ENCODE measurements around the gene F7. TPM values are rescaled to one million over a fixed set of nuclear protein-coding genes. Genes with fewer than 3 reads are reported as not detected.
"Not testable (repeated sequence)": the region's sequence is repeated elsewhere in the genome, so short reads cannot be mapped to it uniquely, and the experiment has no call there.

The F7 gene
- total RNA-seq, 1 donor from 2014 or later: not detected

DNA sequence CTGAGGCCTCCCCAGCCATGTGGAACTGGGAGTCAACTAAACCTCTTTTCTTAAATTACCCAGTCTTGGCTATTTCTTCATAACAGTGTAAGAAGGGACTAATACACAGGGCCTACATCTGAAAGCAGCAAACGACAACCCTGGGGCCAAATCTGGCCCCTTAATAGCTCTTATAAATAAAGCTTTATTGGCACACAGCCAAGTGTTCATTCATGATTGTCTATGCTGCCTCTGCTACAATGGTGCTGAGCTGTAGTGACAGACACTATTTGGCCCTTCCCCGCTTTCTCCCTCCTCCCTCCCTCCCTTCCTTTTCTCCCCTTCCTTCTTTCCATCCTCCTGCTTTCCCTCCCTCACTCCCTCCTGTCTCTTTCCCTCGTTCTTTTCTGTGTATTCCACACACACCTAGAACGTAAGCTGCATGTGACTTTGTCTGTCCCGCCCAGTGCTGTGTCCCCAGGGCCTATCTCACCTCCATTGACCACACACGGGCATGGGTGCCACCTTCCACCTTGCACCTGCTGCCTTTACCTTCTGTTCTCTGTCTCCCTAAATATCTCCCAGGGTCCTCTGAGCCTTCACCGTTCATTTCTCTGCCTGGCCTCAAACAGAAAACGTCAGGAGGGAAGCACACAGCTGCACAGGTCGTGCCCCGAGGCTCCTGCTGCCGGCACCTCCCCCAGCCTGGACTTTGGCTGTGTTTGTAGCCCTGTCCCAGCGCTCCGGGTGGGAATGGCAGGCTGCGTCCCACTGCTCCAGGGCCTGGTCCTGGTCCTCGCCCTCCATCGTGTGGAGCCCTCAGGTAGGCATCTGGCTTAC lies 52.5 kb downstream of the F7 start, which contains the start of gene PROZ:
Gene PROZ (plus strand): TSS at position 720 of the 819 bp plus-strand sequence. CDS start 13 bp downstream, at position 733.
- intact Hi-C loops (cut with micrococcal nuclease): no loop called here
- DNase-seq (no peak), ATAC-seq (no peak)

DNA sequence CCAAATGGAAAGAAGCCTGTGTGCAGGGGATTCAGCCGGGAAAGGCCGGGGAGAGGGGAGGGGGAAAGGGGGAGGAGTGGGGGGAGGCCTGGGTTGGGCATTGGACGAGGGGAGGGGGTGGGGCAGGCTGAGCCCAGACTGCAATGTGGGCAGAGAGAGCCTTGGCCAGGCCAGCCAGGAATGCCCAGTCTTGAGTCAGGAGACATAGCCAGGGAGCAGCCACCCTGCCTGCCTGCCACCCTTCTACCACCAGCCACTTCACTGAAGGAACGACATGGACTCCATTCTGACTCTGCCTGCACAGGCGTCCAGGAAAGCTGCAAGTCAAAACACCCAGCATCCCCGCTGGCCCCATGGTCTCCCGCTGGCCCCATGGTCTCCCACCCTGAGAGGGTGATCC lies 53.4 kb downstream of the F7 start:
- DNase-seq (no peak), ATAC-seq (no peak)
- intact Hi-C loops (cut with micrococcal nuclease): no loop called here

DNA sequence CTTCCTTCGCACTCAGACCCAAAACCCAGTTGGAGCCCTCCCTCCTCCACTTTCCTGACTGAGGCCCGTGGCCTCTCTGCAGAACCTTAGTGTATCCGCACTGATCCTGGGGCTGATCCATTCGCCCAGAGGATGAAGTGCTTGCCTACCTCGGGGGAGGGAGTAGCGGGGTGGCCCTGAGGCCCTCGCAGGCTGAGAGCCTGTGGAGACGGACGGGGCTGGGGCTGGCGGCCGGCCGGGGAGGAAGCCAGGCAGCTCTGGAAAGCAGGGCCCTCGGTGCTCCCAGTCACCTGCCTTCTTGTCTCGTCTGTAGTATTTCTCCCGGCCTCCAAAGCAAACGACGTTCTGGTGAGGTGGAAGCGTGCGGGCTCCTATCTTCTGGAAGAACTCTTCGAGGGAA lies 54.1 kb downstream of the F7 start:
- intact Hi-C loops (cut with micrococcal nuclease): no loop called here
- ATAC-seq (no peak), DNase-seq (no peak)

DNA sequence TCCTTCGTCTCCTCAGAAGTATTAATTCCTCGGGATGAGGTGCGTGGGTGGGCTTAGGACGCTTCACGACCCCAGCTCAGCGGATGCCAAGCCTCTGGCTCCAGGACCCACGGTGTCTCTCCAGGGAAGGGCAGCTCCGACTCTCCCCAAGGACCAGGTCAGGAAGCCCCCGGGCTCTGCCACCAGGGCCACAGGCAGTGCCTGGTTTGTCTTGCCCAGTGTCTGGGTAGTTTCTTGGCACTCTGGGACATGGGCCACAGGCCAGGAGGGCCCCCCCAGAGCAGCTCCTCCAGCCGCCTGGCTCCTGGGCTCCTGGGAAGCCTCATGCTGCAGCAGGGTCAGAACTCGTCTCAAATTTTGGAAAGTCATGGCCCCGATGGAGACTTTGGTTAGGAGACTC lies 55.4 kb downstream of the F7 start:
- no peak for DNase-seq
- ATAC-seq: no peak
- intact Hi-C loops (cut with micrococcal nuclease): no loop called here

DNA sequence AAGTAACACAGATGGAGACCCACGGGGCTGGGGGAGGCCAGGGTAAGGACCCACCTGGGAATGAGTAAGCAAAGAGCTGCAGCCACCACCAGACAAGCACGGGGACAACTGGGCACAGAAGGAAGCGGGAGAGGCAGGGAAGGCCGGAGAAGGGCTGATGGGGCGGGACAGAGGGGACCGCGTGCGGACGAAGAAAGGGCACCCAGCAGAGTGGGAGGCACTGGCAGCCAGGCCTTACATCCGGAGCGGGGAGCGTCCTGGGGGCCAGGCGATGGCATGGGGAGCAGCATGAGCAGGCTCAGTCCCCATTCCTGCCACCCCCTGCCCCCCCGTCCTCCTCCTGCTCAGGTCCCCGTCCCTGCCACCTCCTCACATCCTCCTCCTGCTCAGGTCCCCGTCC lies 55.8 kb downstream of the F7 start:
- ATAC-seq: no peak
- intact Hi-C loops (cut with micrococcal nuclease): no loop called here
- no peak for DNase-seq

DNA sequence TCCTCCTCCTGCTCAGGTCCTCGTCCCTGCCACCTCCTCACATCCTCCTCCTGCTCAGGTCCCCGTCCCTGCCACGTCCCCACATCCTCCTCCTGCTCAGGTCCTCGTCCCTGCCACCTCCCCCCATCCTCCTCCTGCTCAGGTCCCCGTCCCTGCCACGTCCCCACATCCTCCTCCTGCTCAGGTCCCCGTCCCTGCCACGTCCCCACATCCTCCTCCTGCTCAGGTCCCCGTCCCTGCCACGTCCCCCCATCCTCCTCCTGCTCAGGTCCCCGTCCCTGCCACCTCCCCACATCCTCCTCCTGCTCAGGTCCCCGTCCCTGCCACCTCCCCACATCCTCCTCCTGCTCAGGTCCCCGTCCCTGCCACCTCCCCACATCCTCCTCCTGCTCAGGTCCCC lies 56.4 kb downstream of the F7 start:
- ATAC-seq; intact Hi-C loops (cut with micrococcal nuclease); DNase-seq: not testable (repeated sequence)

DNA sequence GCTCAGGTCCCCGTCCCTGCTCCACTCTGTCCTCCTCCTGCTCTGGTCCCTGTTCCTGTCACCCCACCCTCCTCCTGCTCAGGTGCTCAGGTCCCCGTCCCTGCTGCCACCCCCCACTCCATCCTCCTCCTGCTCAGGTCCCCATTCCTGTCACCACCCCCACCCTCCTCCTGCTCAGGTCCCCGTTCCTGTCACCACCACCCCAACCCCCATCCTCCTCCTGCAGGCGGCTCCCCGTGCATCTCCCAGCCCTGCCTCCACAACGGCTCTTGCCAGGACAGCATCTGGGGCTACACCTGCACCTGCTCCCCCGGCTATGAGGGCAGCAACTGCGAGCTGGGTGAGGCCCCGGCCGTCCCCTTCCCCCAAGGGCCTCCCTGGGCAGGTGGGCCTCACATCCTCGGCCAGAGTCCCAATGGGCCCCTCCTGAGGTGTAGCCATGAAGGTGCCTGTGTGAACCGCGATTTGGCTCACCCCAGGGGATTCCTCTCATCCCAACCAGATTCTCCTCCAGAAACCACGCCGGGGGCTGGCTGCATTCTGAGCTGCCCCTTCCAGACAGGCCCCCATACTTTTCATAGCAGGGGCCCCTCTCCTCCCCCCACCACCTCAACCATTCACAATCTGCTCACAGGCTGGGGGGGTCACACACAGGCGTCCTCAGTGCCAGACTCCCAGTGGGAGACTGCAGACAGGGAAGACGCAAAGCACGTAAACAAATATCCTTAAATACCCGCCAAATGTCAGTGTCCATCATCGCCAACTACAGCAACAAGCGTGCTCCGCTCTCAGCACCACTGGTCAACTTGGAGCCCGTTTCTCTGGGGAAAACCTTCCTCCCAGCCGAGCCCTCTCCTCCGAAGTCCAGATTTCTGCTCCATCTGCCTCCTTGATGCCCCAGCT lies 57.4 kb downstream of the F7 start:
- intact Hi-C loops (cut with micrococcal nuclease): no loop called here
- ATAC-seq: no peak
- DNase-seq: no peak

DNA sequence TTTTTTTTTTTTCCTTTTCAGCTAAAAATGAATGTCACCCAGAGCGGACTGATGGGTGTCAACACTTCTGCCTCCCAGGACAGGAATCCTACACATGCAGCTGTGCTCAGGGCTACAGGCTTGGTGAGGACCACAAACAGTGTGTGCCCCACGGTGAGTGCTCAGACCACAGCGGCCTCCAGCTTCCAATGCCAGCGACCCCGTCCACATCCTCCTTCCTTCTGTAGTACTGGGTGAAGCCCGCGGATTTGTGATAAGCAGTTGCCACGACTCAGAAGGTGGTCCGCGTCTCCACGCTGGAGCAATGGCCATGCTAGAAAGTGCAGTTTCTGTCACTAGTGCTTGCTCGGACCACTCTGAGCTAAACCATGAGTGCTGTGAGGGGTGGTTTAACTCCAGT lies 58.9 kb downstream of the F7 start:
- DNase-seq (no peak), ATAC-seq (no peak)
- intact Hi-C loops (cut with micrococcal nuclease): no loop called here

DNA sequence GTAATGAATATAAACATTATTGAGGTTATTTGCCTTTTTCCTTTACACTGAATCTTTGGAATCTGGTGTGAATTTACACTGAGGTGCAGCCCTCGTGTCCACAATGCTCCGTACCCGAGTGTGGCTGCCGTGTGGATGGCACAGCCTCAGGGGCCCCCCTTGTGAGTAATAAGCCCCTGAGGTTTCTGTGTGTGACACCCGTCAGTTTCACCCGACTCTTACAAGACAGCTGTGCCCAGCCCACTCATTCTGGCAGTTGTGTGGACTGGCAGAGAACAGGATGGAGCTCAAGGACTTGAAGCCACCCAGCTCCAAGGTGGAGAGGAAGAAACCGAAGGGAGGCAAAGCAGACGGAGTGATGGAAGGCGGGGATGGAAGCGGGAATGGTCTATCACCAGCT lies 60.7 kb downstream of the F7 start:
- intact Hi-C loops (cut with micrococcal nuclease): no loop called here

DNA sequence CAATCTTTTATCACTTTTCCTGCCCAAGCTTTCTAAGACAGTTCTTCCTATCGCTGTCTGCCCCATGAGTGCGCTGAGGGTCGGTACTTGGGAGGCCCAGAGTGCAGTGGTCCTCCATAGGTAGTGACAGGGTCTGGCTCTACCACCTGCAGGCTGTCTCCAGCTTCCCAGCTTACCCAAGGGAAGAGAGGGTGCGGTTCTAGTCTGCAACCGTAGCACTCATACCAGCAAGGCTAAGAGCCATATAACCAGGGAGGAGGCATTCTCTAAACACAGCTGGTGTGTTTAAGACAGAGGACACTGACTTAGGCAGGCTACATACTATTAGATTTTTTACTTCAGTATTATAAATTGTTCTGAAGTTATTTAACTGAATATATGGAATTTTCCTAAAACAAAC lies 61.1 kb downstream of the F7 start:
- ATAC-seq: no peak
- intact Hi-C loops (cut with micrococcal nuclease): no loop called here

More for the DNA sequence above, 60.7 kb downstream of the F7 start:
- no peak for DNase-seq
- no peak for ATAC-seq

DNA sequence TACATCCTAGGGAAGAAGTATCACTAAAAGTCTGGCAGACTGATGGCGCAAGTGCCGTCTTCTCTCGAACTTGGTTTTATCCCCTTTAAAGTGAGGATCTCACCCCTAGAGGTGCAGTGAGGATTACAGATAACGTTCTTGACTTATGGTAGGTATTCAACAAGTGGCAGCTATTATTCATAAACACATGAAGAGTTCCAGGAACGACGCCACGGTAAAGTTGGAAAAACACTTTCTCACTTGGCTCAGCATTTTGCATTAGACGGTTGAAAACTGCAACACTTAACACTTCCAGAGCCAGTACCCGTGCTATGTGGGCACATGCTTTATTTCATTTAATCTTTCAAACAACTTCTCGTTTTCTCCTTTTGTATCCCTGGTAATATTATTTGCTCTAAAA lies 61.6 kb downstream of the F7 start:
- intact Hi-C loops (cut with micrococcal nuclease): no loop called here
- DNase-seq (no peak), ATAC-seq (no peak)

More for the DNA sequence above, 61.1 kb downstream of the F7 start:
- DNase-seq: no peak

DNA sequence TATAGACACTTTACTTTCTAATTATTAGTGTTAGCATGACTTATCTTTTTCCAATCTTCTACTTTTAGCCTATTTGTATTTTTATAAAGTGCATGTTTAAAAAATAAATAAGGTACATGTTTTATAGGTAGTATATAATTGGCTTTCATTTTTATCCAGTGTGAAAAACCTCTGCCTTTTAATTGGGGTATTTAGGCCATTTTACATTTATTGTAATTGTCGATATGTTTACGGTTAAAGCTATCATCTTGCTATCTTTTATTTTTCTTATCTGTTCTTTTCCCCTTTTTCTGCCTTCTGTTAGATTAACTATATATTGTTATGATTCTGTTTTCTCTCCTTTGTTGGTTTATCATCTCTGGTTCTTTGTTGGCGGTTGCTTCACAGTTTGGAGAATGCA lies 62.0 kb downstream of the F7 start:
- intact Hi-C loops (cut with micrococcal nuclease): no loop called here
- ATAC-seq (no peak), DNase-seq (no peak)

DNA sequence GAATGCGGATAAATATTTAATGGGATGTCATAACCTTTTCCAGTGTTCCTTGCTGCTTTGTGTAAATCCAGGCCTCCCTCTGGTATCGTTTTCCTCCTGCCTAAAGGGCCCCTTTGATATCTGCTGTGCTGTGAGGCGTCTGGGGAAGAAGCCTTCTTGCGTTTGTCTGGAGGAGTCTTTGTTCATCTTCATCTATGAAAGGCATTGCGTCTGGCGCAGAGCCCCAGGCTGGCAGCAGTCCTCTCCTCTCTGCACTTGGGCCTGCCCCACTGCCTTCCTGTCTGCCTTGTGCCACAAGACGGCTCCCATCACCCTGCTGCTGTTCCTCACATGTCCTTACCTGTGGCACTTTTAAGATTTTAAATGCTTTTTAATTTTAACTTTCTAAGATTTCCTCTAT lies 62.6 kb downstream of the F7 start:
- intact Hi-C loops (cut with micrococcal nuclease): no loop called here
- ATAC-seq: no peak
- DNase-seq: no peak

DNA sequence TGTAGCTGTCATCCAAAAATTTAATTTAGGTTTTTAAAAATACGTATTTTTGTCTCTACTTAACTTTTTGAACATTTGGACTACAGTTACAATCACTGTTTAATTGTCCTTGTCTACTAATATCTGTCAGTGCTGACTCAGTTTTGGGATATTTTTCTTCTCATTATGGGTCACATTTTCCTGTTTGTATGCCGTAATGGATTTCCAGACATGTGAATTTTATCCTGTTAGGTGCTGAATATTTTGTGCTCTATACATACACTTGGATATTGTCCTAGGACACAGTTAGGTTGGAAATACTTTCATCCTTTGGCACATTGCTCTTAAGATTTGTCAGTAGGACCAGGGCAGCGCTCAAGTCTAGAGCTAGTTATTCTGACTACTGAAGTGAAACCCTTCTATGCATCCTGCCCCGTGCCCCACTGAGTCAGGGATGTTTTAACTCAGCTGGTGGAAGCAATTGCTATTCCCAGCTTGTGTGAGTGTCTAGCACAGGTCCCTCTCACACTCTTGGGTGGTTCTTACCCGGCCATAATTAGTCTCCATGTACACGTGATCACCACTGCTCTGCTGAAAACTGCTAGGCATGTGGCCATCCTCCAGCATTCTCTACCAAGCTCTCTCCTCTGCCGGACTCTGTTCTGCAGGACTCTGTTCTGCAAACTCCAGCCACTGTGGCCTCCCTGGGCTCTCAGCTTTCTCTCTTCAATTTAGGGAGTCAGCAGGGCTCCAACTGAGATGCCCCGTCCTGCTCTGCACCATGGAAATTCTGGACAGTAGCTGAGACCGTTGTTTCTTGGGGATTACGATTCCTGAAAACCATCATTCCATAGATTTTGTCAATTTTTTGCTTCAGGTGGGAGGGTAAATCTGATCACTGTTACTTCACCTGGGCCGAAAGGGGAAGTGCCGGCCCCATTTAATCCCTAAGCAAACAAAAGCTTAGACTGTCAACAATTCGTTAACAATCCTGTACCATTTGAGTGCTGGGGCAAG lies 64.0 kb downstream of the F7 start:
- intact Hi-C loops (cut with micrococcal nuclease): no loop called here
- DNase-seq (no peak), ATAC-seq (peak; percentile 98)

Other genes with a start within 250 kb of the F7 start
- 49.5 TPM for gene MCF2L, start 136.6 kb upstream of the F7 start, total RNA-seq
- gene F10, start 17.0 kb downstream of the F7 start, total RNA-seq: 7.1 TPM
- not detected for gene PROZ, start 52.9 kb downstream of the F7 start, total RNA-seq
- gene PCID2, start 102.9 kb downstream of the F7 start, total RNA-seq: 61.3 TPM
- 160 TPM for gene CUL4A, start 103.8 kb downstream of the F7 start, total RNA-seq
- 98.6 TPM for gene LAMP1, start 191.4 kb downstream of the F7 start, total RNA-seq